Activated T-cell treated with anti-CD3 and anti-CD28 coated beads, Interleukin-2, amount 50 U/mL, for 72 hours (primary cell): Measurements from ENCODE around the gene COL9A3. TPM values are rescaled to one million over a fixed set of nuclear protein-coding genes. Genes with fewer than 3 reads are reported as not detected.
A peak's percentile ranks its signal among the peaks of the same experiment; 100 is the strongest.

Experiments
- ATAC-seq, 2 donors: fragments of 150-1000 bp; cut with Tn5 transposase; replicated peaks in 1 of 2; 2 replicates each; pipeline ENCODE4 v1.10.0; 2021; ENCODE audit warnings: moderate library complexity in 2 of 2, mild to moderate bottlenecking in 1 of 2
- DNase-seq, 2 donors: peaks; one replicate each; pipeline ENCODE4 v3.0.0; 2021 to 2022; ENCODE audit warnings: mixed read lengths in 1 of 2
- H3K27ac Mint-ChIP-seq: one replicate; pipeline ENCODE4 v1.8.0; 2022; ENCODE audit warnings: mild to moderate bottlenecking, moderate library complexity, mixed read lengths
- H3K27me3 Mint-ChIP-seq: one replicate; pipeline ENCODE4 v1.8.0; 2022; ENCODE audit warnings: low read depth, mixed read lengths
- H3K36me3 Mint-ChIP-seq, 2 donors: one replicate each; pipeline ENCODE4 v1.8.0; 2022; ENCODE audit warnings: mixed read lengths in 2 of 2, mild to moderate bottlenecking in 1 of 2; ENCODE audit not compliant: insufficient read depth in 2 of 2
- H3K4me1 Mint-ChIP-seq: one replicate; pipeline ENCODE4 v1.8.0; 2022; ENCODE audit warnings: low read depth, mixed read lengths
- H3K4me3 Mint-ChIP-seq, 2 donors: one replicate each; pipeline ENCODE4 v1.8.0; 2022; ENCODE audit warnings: mild to moderate bottlenecking in 2 of 2, mixed read lengths in 2 of 2, moderate library complexity in 2 of 2
- H3K9me3 Mint-ChIP-seq, 2 donors: one replicate each; pipeline ENCODE4 v1.8.0; 2022; ENCODE audit warnings: mixed read lengths in 2 of 2
- total RNA-seq, 2 donors: library from RNA; stranded (reverse); gene quantifications; one replicate each; pipeline ENCODE4 v1.2.3, GENCODE V29; 2022

The COL9A3 gene
- total RNA-seq, 2 donors from 2014 or later = 0.31 to 0.46 TPM

GRCh38 chr20:62880935-62881661, 64.2 kb downstream of the COL9A3 start:
- no peak overlapping the region for H3K4me3 Mint-ChIP-seq
- DNase-seq = no peak
- H3K4me1 Mint-ChIP-seq = peaks cover under 1% of the 10 kb centered on the region
- ATAC-seq = no peak
- no peak overlapping the region for H3K27ac Mint-ChIP-seq
- H3K9me3 Mint-ChIP-seq = no peaks in the 10 kb centered on the region
- H3K36me3 Mint-ChIP-seq = peaks cover 6 to 7% of the 10 kb centered on the region in 2 donors
- no peaks in the 10 kb centered on the region for H3K27me3 Mint-ChIP-seq

- no peak overlapping the region for H3K27ac Mint-ChIP-seq
These were observed 65.0 kb downstream of the COL9A3 start for GRCh38 chr20:62881662-62882395.

GRCh38 chr20:62882426-62882825, 65.6 kb downstream of the COL9A3 start:
- Mint-ChIP-seq H3K4me3 (no peak overlapping the region), H3K9me3 (no peaks in the 10 kb centered on the region), H3K27ac (no peak overlapping the region), H3K4me1 (peaks cover 12% of the 10 kb centered on the region), H3K36me3 (peaks cover 6 to 7% of the 10 kb centered on the region in 2 donors), H3K27me3 (no peaks in the 10 kb centered on the region)
- ATAC-seq (no peak), DNase-seq (no peak)

More at GRCh38 chr20:62881662-62882395, 65.0 kb downstream of the COL9A3 start:
- no peaks in the 10 kb centered on the region for H3K9me3 Mint-ChIP-seq
- no peak overlapping the region for H3K4me3 Mint-ChIP-seq
- DNase-seq (no peak), ATAC-seq (no peak)
- no peaks in the 10 kb centered on the region for H3K27me3 Mint-ChIP-seq
- H3K4me1 Mint-ChIP-seq = peaks cover 8% of the 10 kb centered on the region
- H3K36me3 Mint-ChIP-seq = peaks cover 6 to 7% of the 10 kb centered on the region in 2 donors

- H3K4me3 Mint-ChIP-seq = no peak overlapping the region
- no peaks in the 10 kb centered on the region for H3K27me3 Mint-ChIP-seq
- H3K36me3 Mint-ChIP-seq = peaks cover 6 to 17% of the 10 kb centered on the region in 2 donors
- ATAC-seq (no peak), DNase-seq (no peak)
- no peak overlapping the region for H3K27ac Mint-ChIP-seq
- no peaks in the 10 kb centered on the region for H3K9me3 Mint-ChIP-seq
- peaks cover 20% of the 10 kb centered on the region for H3K4me1 Mint-ChIP-seq
These were observed 67.7 kb downstream of the COL9A3 start for GRCh38 chr20:62884556-62884955.

GRCh38 chr20:62885046-62885895, 68.4 kb downstream of the COL9A3 start:
- Mint-ChIP-seq H3K4me3 (no peak overlapping the region), H3K27me3 (no peaks in the 10 kb centered on the region), H3K36me3 (peaks cover 6 to 17% of the 10 kb centered on the region in 2 donors), H3K9me3 (no peaks in the 10 kb centered on the region), H3K27ac (no peak overlapping the region), H3K4me1 (peaks cover 20% of the 10 kb centered on the region)
- no peak for DNase-seq
- no peak for ATAC-seq

GRCh38 chr20:62885896-62886708, 69.3 kb downstream of the COL9A3 start:
- H3K4me3 Mint-ChIP-seq = no peak overlapping the region

GRCh38 chr20:62886709-62887058, 69.8 kb downstream of the COL9A3 start:
- H3K27me3 Mint-ChIP-seq = no peaks in the 10 kb centered on the region
- H3K4me1 Mint-ChIP-seq = peaks cover 32% of the 10 kb centered on the region
- H3K9me3 Mint-ChIP-seq = no peaks in the 10 kb centered on the region
- H3K36me3 Mint-ChIP-seq = peaks cover 2 to 23% of the 10 kb centered on the region in 2 donors
- DNase-seq = no peak
- no peak for ATAC-seq
- H3K27ac Mint-ChIP-seq = peak overlapping the region; percentile 5
- no peak overlapping the region for H3K4me3 Mint-ChIP-seq

More at GRCh38 chr20:62885896-62886708, 69.3 kb downstream of the COL9A3 start:
- no peaks in the 10 kb centered on the region for H3K27me3 Mint-ChIP-seq
- peaks cover 6 to 23% of the 10 kb centered on the region in 2 donors for H3K36me3 Mint-ChIP-seq
- ATAC-seq (peak in 1 of 2 donors; percentile 3), DNase-seq (no peak)
- H3K27ac Mint-ChIP-seq = peak overlapping the region; percentile 5
- H3K4me1 Mint-ChIP-seq = peaks cover 26% of the 10 kb centered on the region
- no peaks in the 10 kb centered on the region for H3K9me3 Mint-ChIP-seq

GRCh38 chr20:62887152-62887859, 70.5 kb downstream of the COL9A3 start:
- Mint-ChIP-seq H3K4me1 (peaks cover 38% of the 10 kb centered on the region), H3K27me3 (no peaks in the 10 kb centered on the region), H3K36me3 (peaks cover 3 to 25% of the 10 kb centered on the region in 2 donors), H3K4me3 (no peak overlapping the region), H3K27ac (no peak overlapping the region), H3K9me3 (no peaks in the 10 kb centered on the region)
- peak; percentile 28 to 55 for DNase-seq
- peak; percentile 59 to 60 for ATAC-seq

GRCh38 chr20:62887860-62888239, 71.0 kb downstream of the COL9A3 start:
- ATAC-seq (no peak), DNase-seq (no peak)
- Mint-ChIP-seq H3K27ac (no peak overlapping the region), H3K4me1 (peaks cover 44% of the 10 kb centered on the region), H3K9me3 (no peaks in the 10 kb centered on the region), H3K27me3 (no peaks in the 10 kb centered on the region), H3K4me3 (no peak overlapping the region), H3K36me3 (peaks cover 4 to 29% of the 10 kb centered on the region in 2 donors)

- H3K27me3 Mint-ChIP-seq = no peaks in the 10 kb centered on the region
- DNase-seq (no peak), ATAC-seq (no peak)
- no peak overlapping the region for H3K27ac Mint-ChIP-seq
- H3K4me3 Mint-ChIP-seq = no peak overlapping the region
- H3K36me3 Mint-ChIP-seq = peaks cover 4 to 34% of the 10 kb centered on the region in 2 donors
- no peaks in the 10 kb centered on the region for H3K9me3 Mint-ChIP-seq
- peaks cover 49% of the 10 kb centered on the region for H3K4me1 Mint-ChIP-seq
These were observed 71.6 kb downstream of the COL9A3 start for GRCh38 chr20:62888406-62888805.

GRCh38 chr20:62888910-62889309, 72.1 kb downstream of the COL9A3 start:
- H3K9me3 Mint-ChIP-seq = no peaks in the 10 kb centered on the region
- no peak for ATAC-seq
- no peak overlapping the region for H3K27ac Mint-ChIP-seq
- no peak overlapping the region for H3K4me3 Mint-ChIP-seq
- H3K27me3 Mint-ChIP-seq = no peaks in the 10 kb centered on the region
- peaks cover 4 to 38% of the 10 kb centered on the region in 2 donors for H3K36me3 Mint-ChIP-seq
- H3K4me1 Mint-ChIP-seq = peaks cover 52% of the 10 kb centered on the region
- DNase-seq = no peak

GRCh38 chr20:62889411-62889810, 72.6 kb downstream of the COL9A3 start:
- no peak for DNase-seq
- no peak for ATAC-seq
- Mint-ChIP-seq H3K4me3 (no peak overlapping the region), H3K4me1 (peaks cover 52% of the 10 kb centered on the region), H3K9me3 (no peaks in the 10 kb centered on the region), H3K36me3 (peaks cover 8 to 43% of the 10 kb centered on the region in 2 donors), H3K27ac (no peak overlapping the region), H3K27me3 (no peaks in the 10 kb centered on the region)
